ENCODE data around the gene RNF220.
"Not testable (repeated sequence)": the region's sequence is repeated elsewhere in the genome, so short reads cannot be mapped to it uniquely, and the experiment has no call there.

The RNF220 gene

GRCh38 chr1:44653107-44653964 lies 248.3 kb downstream of the RNF220 start:
- DNase-seq (ENCODE audit: low read depth in 2 of 2), result no peak

GRCh38 chr1:44654621-44655187 lies 249.6 kb downstream of the RNF220 start:
- no peak for DNase-seq (ENCODE audit: low read depth in 2 of 2)

GRCh38 chr1:44655609-44656008 lies 250.6 kb downstream of the RNF220 start:
- no peak for DNase-seq (ENCODE audit: low read depth in 2 of 2)

GRCh38 chr1:44659566-44659965 lies 254.5 kb downstream of the RNF220 start:
- DNase-seq (ENCODE audit: low read depth in 2 of 2), result no peak

GRCh38 chr1:44660176-44660575 lies 255.1 kb downstream of the RNF220 start:
- DNase-seq (ENCODE audit: low read depth in 2 of 2), result no peak

- DNase-seq (ENCODE audit: low read depth in 2 of 2), result no peak
These were observed 257.0 kb downstream of the RNF220 start for GRCh38 chr1:44661781-44662682.

GRCh38 chr1:44662683-44663030 lies 257.6 kb downstream of the RNF220 start:
- no peak for DNase-seq (ENCODE audit: low read depth in 2 of 2)

GRCh38 chr1:44663417-44663816 lies 258.4 kb downstream of the RNF220 start:
- no peak for DNase-seq (ENCODE audit: low read depth in 2 of 2)

- DNase-seq (ENCODE audit: low read depth in 2 of 2), result peak in 1 of 2 donors; percentile 28
These were observed 259.8 kb downstream of the RNF220 start for GRCh38 chr1:44664730-44665370.

GRCh38 chr1:44666719-44667118 lies 261.7 kb downstream of the RNF220 start:
- DNase-seq (ENCODE audit: low read depth in 2 of 2), result not testable (repeated sequence)

- DNase-seq (ENCODE audit: low read depth in 2 of 2), result no peak
These were observed 265.9 kb downstream of the RNF220 start for GRCh38 chr1:44670751-44671640.

GRCh38 chr1:44672254-44672955 lies 267.4 kb downstream of the RNF220 start:
- DNase-seq (ENCODE audit: low read depth in 2 of 2), result no peak

- no peak for DNase-seq (ENCODE audit: low read depth in 2 of 2)
These were observed 268.1 kb downstream of the RNF220 start for GRCh38 chr1:44672961-44673674.

GRCh38 chr1:44673675-44674112 lies 268.6 kb downstream of the RNF220 start:
- no peak for DNase-seq (ENCODE audit: low read depth in 2 of 2)

- DNase-seq (ENCODE audit: low read depth in 2 of 2), result peak; percentile 94
These were observed 269.3 kb downstream of the RNF220 start, which contains the start of the genes ARMH1 and TMEM53 for GRCh38 chr1:44674113-44675000. Gene ARMH1 (plus strand): TSS chr1:44674714. CDS start chr1:44689698, 14,984 bp downstream. Gene TMEM53 (minus strand): TSS chr1:44674481. CDS start chr1:44674391, 90 bp downstream.

- DNase-seq (ENCODE audit: low read depth in 2 of 2), result no peak
These were observed 270.1 kb downstream of the RNF220 start for GRCh38 chr1:44675186-44675585.

GRCh38 chr1:44676484-44677200 lies 271.6 kb downstream of the RNF220 start:
- no peak for DNase-seq (ENCODE audit: low read depth in 2 of 2)

All from activated CD4-positive, alpha-beta T cell treated with anti-CD3 and anti-CD28 coated beads for 24 hours (primary cell).